ENCODE measurements around the gene FIG4. TPM values are rescaled to one million over a fixed set of nuclear protein-coding genes. Genes with fewer than 3 reads are reported as not detected.
A peak's percentile ranks its signal among the peaks of the same experiment; 100 is the strongest.

Gene FIG4
- total RNA-seq, 1 experiment from 2014 or later, result 5.7 TPM

- Histone ChIP-seq H3K4me3 (ENCODE audit: low read length) (no peak overlapping the region), H3K36me3 (ENCODE audit: low read depth, low read length) (no peaks in the 10 kb centered on the region), H3K4me1 (ENCODE audit: insufficient read depth, low read length) (no peaks in the 10 kb centered on the region), H3K9ac (ENCODE audit: low read length) (no peak overlapping the region), H3K79me2 (ENCODE audit: low read length) (no peaks in the 10 kb centered on the region), H3K27me3 (ENCODE audit: low read length) (no peaks in the 10 kb centered on the region), H3F3A (ENCODE audit: low read length, unreplicated experiment) (no peaks in the 10 kb centered on the region), H3K27ac (ENCODE audit: low read length) (no peak overlapping the region), H4K20me1 (ENCODE audit: low read length) (no peaks in the 10 kb centered on the region), H3K9me3 (ENCODE audit: low read length) (no peaks in the 10 kb centered on the region), H2AFZ (ENCODE audit: low read length) (no peak overlapping the region), H3K4me2 (ENCODE audit: low read length) (no peak overlapping the region), H3K9me2 (replicated peaks; ENCODE audit: low read length) (no peaks in the 10 kb centered on the region)
- DNase-seq (no peak), ATAC-seq (no peak)
- no peak for TF ChIP-seq EZH2phosphoT487 (IDR thresholded peaks at IDR 0.05; ENCODE audit: borderline replicate concordance, low read length)
- TF ChIP-seq CTCF (conservative IDR thresholded peaks at IDR 0.05; ENCODE audit: low read depth, low read length), result no peak
- TF ChIP-seq EZH2 (IDR thresholded peaks at IDR 0.05; ENCODE audit: low read length, unreplicated experiment), result no peak
- intact Hi-C loops (cut with micrococcal nuclease), result no loop called here
- BruUV-seq (replicated peaks), result no TSS peak
- POLR2A ChIA-PET (ENCODE audit: unreplicated experiment), result no interaction called here
- CTCF ChIA-PET, result no interaction called here
Observed at GRCh38 chr6:109653264-109653663, 37.8 kb upstream of the FIG4 start.

- Histone ChIP-seq H4K20me1 (ENCODE audit: low read length) (no peaks in the 10 kb centered on the region), H3K79me2 (ENCODE audit: low read length) (no peaks in the 10 kb centered on the region), H3K27me3 (ENCODE audit: low read length) (no peaks in the 10 kb centered on the region), H3F3A (ENCODE audit: low read length, unreplicated experiment) (no peaks in the 10 kb centered on the region), H3K9ac (ENCODE audit: low read length) (no peak overlapping the region), H3K36me3 (ENCODE audit: low read depth, low read length) (no peaks in the 10 kb centered on the region), H3K4me3 (ENCODE audit: low read length) (no peak overlapping the region), H3K9me3 (ENCODE audit: low read length) (no peaks in the 10 kb centered on the region), H2AFZ (ENCODE audit: low read length) (no peak overlapping the region), H3K4me2 (ENCODE audit: low read length) (no peak overlapping the region), H3K4me1 (ENCODE audit: insufficient read depth, low read length) (peaks cover 6% of the 10 kb centered on the region), H3K9me2 (replicated peaks; ENCODE audit: low read length) (no peaks in the 10 kb centered on the region), H3K27ac (ENCODE audit: low read length) (no peak overlapping the region)
- TF ChIP-seq EZH2 (IDR thresholded peaks at IDR 0.05; ENCODE audit: low read length, unreplicated experiment) (no peak), EZH2phosphoT487 (IDR thresholded peaks at IDR 0.05; ENCODE audit: borderline replicate concordance, low read length) (no peak), CTCF (conservative IDR thresholded peaks at IDR 0.05; ENCODE audit: low read depth, low read length) (no peak)
- CTCF ChIA-PET, result no interaction called here
- DNase-seq (no peak), ATAC-seq (no peak)
- BruUV-seq (replicated peaks), result no TSS peak
- POLR2A ChIA-PET (ENCODE audit: unreplicated experiment), result no interaction called here
- intact Hi-C loops (cut with micrococcal nuclease), result no loop called here
Observed at GRCh38 chr6:109655761-109656262, 35.3 kb upstream of the FIG4 start.

GRCh38 chr6:109660526-109661320 is 30.4 kb upstream of the FIG4 start:
- Histone ChIP-seq H3K27ac (ENCODE audit: low read length) (no peak overlapping the region), H2AFZ (ENCODE audit: low read length) (no peak overlapping the region), H3K79me2 (ENCODE audit: low read length) (no peaks in the 10 kb centered on the region), H3K9ac (ENCODE audit: low read length) (no peak overlapping the region), H3K4me2 (ENCODE audit: low read length) (no peak overlapping the region), H3F3A (ENCODE audit: low read length, unreplicated experiment) (no peaks in the 10 kb centered on the region), H3K4me1 (ENCODE audit: insufficient read depth, low read length) (peaks cover 8% of the 10 kb centered on the region), H3K9me2 (replicated peaks; ENCODE audit: low read length) (no peaks in the 10 kb centered on the region), H3K9me3 (ENCODE audit: low read length) (no peaks in the 10 kb centered on the region), H4K20me1 (ENCODE audit: low read length) (no peaks in the 10 kb centered on the region), H3K36me3 (ENCODE audit: low read depth, low read length) (no peaks in the 10 kb centered on the region), H3K4me3 (ENCODE audit: low read length) (no peak overlapping the region), H3K27me3 (ENCODE audit: low read length) (no peaks in the 10 kb centered on the region)
- ChIA-PET CTCF (no interaction called here), POLR2A (ENCODE audit: unreplicated experiment) (interaction anchor here (0.5 to 0.6 kb wide), 2 partner anchors 8 to 545 kb away, joined by 3 to 4 read pairs; no protein-coding TSS in a partner anchor)
- DNase-seq, result peak; percentile 31
- intact Hi-C loops (cut with micrococcal nuclease), result no loop called here
- TF ChIP-seq EZH2 (IDR thresholded peaks at IDR 0.05; ENCODE audit: low read length, unreplicated experiment), result no peak
- TF ChIP-seq CTCF (conservative IDR thresholded peaks at IDR 0.05; ENCODE audit: low read depth, low read length), result no peak
- no peak for TF ChIP-seq EZH2phosphoT487 (IDR thresholded peaks at IDR 0.05; ENCODE audit: borderline replicate concordance, low read length)
- no TSS peak for BruUV-seq (replicated peaks)
- peak; percentile 66 for ATAC-seq

All from PC-3 (cell line).